Measurements from ENCODE around the gene CROCC2.

Gene CROCC2

DNA sequence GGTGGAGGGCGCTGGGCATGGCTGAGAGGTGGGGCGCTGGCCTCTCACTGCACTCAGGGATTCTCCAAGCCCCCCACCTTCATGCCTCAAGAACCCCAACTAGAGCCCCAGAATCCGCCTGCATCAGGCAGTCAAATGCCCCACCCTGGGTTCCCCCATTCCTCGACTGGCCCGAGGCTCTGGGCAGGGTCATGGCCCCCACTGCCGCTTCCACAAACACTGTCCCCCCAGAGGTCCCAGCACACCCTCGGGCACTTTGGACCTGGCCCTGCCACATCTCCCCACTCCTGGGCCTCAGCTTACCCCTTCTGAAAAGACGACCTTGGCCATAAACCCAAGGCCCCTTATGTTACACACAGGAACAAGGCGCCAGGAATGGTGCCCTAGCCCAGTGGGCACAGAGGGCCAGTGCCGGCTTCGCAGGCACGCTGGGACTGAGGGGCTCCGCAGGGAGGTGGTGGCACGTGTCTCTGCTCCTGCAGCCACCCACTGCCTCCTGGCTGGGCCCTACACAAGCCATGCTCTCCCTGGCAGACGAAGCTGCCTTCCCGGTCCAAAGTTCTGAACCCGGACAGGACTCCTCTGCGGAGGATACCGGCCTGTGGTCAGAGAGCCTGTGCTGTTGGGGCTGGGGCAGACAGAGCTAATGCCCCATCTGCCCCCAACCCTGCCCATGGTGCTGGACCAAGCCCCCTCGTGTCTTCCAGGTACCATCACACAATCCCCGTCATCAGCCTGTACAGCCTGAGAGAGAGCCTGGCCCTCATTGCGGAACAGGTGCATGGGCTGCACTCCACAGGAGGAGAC, 30.7 kb upstream of the CROCC2 start:
- DNase-seq (ENCODE audit: low read depth in 1 of 2, low spot score in 1 of 2) = no peak

DNA sequence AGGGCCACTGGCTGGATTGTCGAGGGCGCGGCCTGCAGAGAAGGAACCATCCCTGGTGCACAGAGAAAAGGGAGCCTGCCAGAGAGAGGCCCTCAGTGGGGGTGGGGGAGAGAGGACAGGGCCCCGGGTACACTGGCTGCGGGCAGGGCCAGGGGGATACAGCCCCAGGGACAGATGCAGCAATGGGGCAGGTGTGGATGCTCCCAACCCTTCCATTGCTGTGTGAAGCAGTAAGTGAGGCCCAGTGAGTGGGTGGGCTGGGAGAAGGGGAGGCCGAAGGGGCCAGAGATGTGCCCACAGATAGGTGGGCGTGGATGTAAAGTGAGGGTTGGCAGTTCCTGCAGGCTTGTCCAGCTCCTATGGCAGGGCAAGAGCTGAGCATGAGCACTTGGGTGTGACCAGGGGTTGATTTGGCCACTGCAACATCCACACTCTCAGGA, 30.1 kb upstream of the CROCC2 start:
- DNase-seq (ENCODE audit: low read depth in 1 of 2, low spot score in 1 of 2) = no peak

DNA sequence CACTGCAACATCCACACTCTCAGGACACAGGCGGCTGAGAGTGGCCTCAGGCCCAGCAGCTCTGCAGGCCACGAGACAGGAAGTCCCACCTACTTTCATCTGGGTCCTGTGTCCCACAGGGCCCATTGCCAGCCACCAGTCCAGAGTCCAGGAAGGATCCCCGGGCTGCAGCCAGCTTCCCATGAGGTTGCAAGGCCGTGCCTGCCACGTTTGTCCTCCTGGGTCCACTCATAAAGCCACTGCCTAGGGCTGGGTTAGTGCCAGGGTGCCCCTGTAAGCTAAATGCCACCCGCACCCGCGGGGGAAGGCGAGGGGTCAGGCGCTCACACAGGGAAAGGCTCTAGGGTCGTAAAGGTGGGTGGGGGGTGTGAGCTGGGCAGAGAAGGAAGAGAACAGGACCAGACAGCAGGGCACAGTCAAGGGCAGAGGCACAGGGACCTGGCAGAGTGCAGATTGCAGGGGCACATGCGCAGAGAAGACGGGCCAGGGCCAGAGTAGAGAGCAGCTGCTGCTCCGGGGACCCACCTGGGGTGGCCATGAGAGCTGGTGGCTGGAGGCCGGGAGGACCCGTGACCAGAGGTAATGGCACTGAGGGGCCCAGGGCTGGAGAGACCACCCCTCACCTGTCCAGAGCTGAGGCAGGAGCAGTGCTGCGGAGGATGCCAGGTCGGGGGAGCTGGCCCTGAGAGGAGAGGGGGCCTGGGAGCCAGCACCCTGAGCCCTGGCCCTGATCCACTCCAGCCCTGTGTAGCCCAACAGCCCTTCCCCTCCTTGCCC, 29.5 kb upstream of the CROCC2 start:
- no peak for DNase-seq (ENCODE audit: low read depth in 1 of 2, low spot score in 1 of 2)

GRCh38 chr2:240877460-240878340, 28.4 kb upstream of the CROCC2 start:
- no peak for DNase-seq (ENCODE audit: low read depth in 1 of 2, low spot score in 1 of 2)

- no peak for DNase-seq (ENCODE audit: low read depth in 1 of 2, low spot score in 1 of 2)
Observed at GRCh38 chr2:240878341-240878936, 27.7 kb upstream of the CROCC2 start.

GRCh38 chr2:240879105-240879504, 27.0 kb upstream of the CROCC2 start:
- no peak for DNase-seq (ENCODE audit: low read depth in 1 of 2, low spot score in 1 of 2)

DNA sequence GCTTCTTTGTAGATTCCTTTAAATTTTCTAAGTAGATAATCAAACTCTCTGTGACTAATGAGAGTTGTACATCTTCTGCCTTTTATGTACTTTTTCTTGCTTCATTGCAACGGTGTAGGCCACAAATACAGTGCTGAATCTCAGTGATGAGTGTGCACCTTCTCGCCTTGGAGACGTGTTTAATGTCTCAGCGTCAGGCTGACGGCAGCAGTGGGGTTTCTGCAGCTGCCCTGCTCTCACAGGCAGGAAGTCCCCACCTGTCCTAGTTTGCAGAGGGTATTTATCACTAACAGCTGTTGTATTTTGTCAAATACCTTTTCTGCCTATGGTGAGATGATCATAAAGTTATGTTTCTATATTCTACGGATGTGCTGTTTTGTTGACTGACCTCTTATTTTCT, 24.2 kb upstream of the CROCC2 start:
- DNase-seq (ENCODE audit: low read depth in 1 of 2, low spot score in 1 of 2) = no peak

GRCh38 chr2:240884221-240884620, 21.9 kb upstream of the CROCC2 start:
- no peak for DNase-seq (ENCODE audit: low read depth in 1 of 2, low spot score in 1 of 2)

- no peak for DNase-seq (ENCODE audit: low read depth in 1 of 2, low spot score in 1 of 2)
Observed at GRCh38 chr2:240884745-240885144, 21.4 kb upstream of the CROCC2 start.

DNA sequence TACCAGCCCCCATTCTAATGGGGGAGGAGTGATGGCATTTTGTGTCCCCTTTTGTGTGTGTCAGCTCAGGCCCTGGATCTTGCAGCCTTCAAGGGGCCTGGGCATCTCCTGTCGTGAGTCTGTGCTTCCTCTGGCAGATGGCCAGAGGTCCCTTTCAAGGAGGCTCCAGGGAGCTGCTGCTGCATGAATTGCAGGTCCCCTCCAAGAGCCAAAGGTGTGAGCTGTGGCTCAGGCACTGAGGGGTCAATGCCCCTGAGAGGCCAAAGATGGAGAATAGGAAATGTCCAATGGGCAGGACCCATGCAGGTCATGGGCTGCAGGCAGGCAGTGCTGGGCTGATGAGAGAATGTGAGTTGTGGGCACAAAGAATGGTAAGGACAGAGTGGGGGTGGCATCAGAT, 20.6 kb upstream of the CROCC2 start:
- no peak for DNase-seq (ENCODE audit: low read depth in 1 of 2, low spot score in 1 of 2)

- DNase-seq (ENCODE audit: low read depth in 1 of 2, low spot score in 1 of 2) = no peak
Observed at GRCh38 chr2:240886023-240886565, 20.0 kb upstream of the CROCC2 start.

DNA sequence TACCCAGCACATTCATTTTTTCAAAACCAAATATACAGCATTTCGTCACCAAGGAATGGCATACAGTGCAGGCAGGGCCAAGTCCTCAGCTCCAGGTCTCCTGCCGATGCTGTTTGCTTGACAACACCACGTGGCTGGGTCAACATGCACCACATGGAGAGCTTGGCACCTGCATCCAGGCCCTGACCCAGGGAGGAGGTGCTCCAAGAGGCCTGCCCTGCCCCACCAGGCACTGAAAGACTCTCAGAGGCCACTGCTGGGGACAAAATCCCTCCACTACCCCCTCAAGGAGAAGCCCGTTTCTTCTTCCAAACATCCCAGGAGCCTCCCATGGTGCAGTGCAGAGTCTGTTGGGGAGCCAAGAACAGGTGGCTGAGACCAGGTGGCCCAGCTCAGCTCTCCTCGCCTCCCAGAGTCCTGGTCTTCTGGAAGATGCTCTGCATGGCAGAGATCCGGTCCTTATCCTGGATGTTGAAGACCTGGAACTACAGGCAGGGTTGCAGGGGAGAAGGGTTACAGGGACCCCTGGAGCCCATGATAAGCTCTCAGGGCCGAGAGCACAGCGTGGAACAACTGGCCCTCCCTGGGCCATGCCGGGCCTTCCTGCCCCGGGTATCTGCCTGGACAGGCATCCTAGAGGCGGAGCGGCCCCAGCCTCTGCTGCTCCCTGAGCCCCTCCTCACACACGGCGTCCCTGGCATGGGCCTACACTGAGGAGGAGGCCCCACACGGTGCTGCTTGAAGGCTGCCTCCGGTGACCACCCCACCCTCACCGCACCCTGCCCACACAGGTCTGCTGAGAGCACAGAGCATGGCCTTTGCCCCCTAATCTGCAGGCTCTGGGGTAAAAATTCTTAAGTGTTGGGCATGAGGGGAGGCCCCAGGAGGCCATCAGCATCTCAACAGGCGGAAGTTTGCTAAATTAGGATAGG, 19.2 kb upstream of the CROCC2 start:
- no peak for DNase-seq (ENCODE audit: low read depth in 1 of 2, low spot score in 1 of 2)

DNA sequence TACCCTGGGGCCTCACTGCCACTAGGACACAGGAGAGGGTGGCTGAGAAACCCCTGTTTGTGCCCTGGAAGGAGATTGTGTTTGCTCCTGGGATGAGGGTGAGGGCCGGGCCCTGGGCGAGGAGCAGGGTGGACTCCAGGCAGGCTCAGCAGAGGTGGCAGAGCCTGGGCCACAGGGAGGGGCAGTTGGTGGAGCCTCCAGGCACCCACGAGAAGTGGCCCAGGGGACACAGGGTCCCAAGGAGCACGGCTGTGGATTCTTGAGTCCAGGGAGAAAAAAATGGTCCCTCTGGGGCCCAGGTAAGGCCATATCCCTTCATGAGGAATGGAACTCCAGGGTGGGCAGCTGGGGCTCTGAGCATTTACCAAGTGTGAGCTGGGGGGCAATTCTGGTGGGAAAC, 18.5 kb upstream of the CROCC2 start:
- DNase-seq (ENCODE audit: low read depth in 1 of 2, low spot score in 1 of 2) = no peak

GRCh38 chr2:240888130-240888889, 17.8 kb upstream of the CROCC2 start:
- DNase-seq (ENCODE audit: low read depth in 1 of 2, low spot score in 1 of 2) = no peak

GRCh38 chr2:240888890-240889573, 17.1 kb upstream of the CROCC2 start:
- no peak for DNase-seq (ENCODE audit: low read depth in 1 of 2, low spot score in 1 of 2)

DNA sequence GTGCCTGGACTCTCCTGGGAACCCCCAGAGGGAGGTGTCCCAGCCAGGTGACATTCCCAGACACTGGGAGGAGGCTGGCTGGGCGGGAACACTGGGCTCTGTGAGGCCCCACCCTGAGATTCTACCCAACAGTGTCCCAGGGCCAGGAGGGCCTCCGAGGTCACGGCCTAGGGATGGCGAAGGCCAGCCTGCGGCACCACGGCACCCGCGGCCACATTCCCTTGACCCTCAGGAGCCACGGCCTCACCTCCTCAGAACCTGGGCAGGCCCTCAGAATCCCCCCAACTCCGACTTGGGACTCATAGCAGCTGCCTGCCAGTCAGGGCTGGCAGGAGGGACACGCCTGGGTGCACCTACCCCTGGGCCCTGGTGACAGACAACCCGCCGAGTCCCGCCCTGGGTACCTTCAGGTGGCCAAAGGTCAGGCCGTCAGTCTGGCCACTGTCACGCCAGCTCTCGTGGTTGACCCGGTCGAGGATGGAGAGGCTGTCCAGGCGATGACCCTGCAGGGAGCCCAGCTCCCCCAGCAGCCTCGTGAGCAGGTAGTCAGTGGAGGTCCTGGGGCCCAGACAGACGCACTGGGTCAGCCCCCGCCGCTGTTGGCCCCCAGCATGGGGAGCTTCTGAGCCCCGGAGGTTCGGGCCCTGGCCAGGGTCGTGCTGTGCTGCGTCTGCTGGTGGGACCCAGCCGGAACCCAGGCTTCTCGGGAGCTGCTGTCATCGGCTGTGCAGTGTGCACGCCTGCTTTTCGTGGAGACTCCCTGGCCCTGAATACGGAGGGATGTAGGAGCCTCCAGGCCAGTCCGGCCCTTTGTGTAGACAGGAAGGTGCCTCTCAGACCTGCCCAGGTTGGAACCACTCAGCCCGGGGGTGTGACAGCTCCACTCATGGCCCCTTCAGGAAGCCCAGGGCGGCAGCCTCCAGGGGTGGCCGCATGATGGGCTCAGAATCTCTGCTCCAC, 16.3 kb upstream of the CROCC2 start:
- no peak for DNase-seq (ENCODE audit: low read depth in 1 of 2, low spot score in 1 of 2)

GRCh38 chr2:240890691-240891090, 15.4 kb upstream of the CROCC2 start:
- no peak for DNase-seq (ENCODE audit: low read depth in 1 of 2, low spot score in 1 of 2)

Data from activated T-helper 1 cell treated with anti-CD3 and anti-CD28 coated beads, Interleukin-2, amount 50 U/mL, for 16 hours (primary cell).